Measurements from ENCODE around the gene PLEKHF1.

PLEKHF1 gene

GRCh38 chr19:29702161-29702962 is 37.1 kb downstream of the PLEKHF1 start:
- Histone ChIP-seq H3K9me3 (ENCODE audit: insufficient read depth, low read length, severe bottlenecking) (no peaks in the 10 kb centered on the region), H3K4me1 (ENCODE audit: insufficient read depth, low read length) (no peaks in the 10 kb centered on the region), H3K27me3 (ENCODE audit: insufficient read depth, low read length, poor library complexity) (no peaks in the 10 kb centered on the region), H3K79me2 (ENCODE audit: insufficient read depth, low read length) (no peaks in the 10 kb centered on the region), H3K9ac (ENCODE audit: low read depth, low read length) (no peak overlapping the region), H3K4me2 (ENCODE audit: insufficient read depth, low read length) (no peak overlapping the region), H4K20me1 (ENCODE audit: insufficient read depth, low read length) (peaks cover 5% of the 10 kb centered on the region; the same call in 1 of the 2 replicates), H3K36me3 (ENCODE audit: insufficient read depth, low read length) (peaks cover 38% of the 10 kb centered on the region), H3K27ac (ENCODE audit: low read length) (no peak overlapping the region), H2AFZ (ENCODE audit: low read depth, low read length) (no peak overlapping the region), H3K4me3 (ENCODE audit: low read depth in 1 of 2, low read length in 2 of 2) (no peak overlapping the region)
- DNase-seq, result no peak
- no peak for ATAC-seq (ENCODE audit: insufficient read depth, low read depth)
- no peak for TF ChIP-seq EZH2 (IDR thresholded peaks at IDR 0.05; ENCODE audit: borderline replicate concordance, low read depth, low read length, severe bottlenecking)
- TF ChIP-seq CTCF (IDR thresholded peaks at IDR 0.05; ENCODE audit: borderline replicate concordance, extremely low read depth, low read length, poor library complexity, severe bottlenecking), result no peak

GRCh38 chr19:29702963-29703320 is 37.7 kb downstream of the PLEKHF1 start:
- Histone ChIP-seq H3K27me3 (ENCODE audit: insufficient read depth, low read length, poor library complexity) (no peaks in the 10 kb centered on the region), H3K9ac (ENCODE audit: low read depth, low read length) (no peak overlapping the region), H2AFZ (ENCODE audit: low read depth, low read length) (no peak overlapping the region), H3K36me3 (ENCODE audit: insufficient read depth, low read length) (peaks cover 40% of the 10 kb centered on the region), H3K4me2 (ENCODE audit: insufficient read depth, low read length) (no peak overlapping the region), H3K79me2 (ENCODE audit: insufficient read depth, low read length) (no peaks in the 10 kb centered on the region), H4K20me1 (ENCODE audit: insufficient read depth, low read length) (0 out of 2 replicates have a peak, but pooled peaks cover 4% of the 10 kb centered on the region), H3K9me3 (ENCODE audit: insufficient read depth, low read length, severe bottlenecking) (no peaks in the 10 kb centered on the region), H3K27ac (ENCODE audit: low read length) (no peak overlapping the region), H3K4me3 (ENCODE audit: low read depth in 1 of 2, low read length in 2 of 2) (no peak overlapping the region), H3K4me1 (ENCODE audit: insufficient read depth, low read length) (no peaks in the 10 kb centered on the region)
- ATAC-seq (ENCODE audit: insufficient read depth, low read depth), result no peak
- DNase-seq, result no peak
- no peak for TF ChIP-seq CTCF (IDR thresholded peaks at IDR 0.05; ENCODE audit: borderline replicate concordance, extremely low read depth, low read length, poor library complexity, severe bottlenecking)
- TF ChIP-seq EZH2 (IDR thresholded peaks at IDR 0.05; ENCODE audit: borderline replicate concordance, low read depth, low read length, severe bottlenecking), result no peak

- H2AFZ ChIP-seq (ENCODE audit: low read depth, low read length), result no peak overlapping the region
- TF ChIP-seq EZH2 (IDR thresholded peaks at IDR 0.05; ENCODE audit: borderline replicate concordance, low read depth, low read length, severe bottlenecking) (no peak), CTCF (IDR thresholded peaks at IDR 0.05; ENCODE audit: borderline replicate concordance, extremely low read depth, low read length, poor library complexity, severe bottlenecking) (no peak)
- ATAC-seq (ENCODE audit: insufficient read depth, low read depth), result no peak
These were observed 39.6 kb downstream of the PLEKHF1 start for GRCh38 chr19:29704562-29705558.

More at GRCh38 chr19:29704562-29705558, 39.6 kb downstream of the PLEKHF1 start:
- H4K20me1 ChIP-seq (ENCODE audit: insufficient read depth, low read length), result 0 out of 2 replicates have a peak, but pooled peaks cover 12% of the 10 kb centered on the region
- no peak for DNase-seq
- H3K9ac ChIP-seq (ENCODE audit: low read depth, low read length), result no peak overlapping the region
- H3K27ac ChIP-seq (ENCODE audit: low read length), result no peak overlapping the region
- no peak overlapping the region for H3K4me3 ChIP-seq (ENCODE audit: low read depth in 1 of 2, low read length in 2 of 2)
- H3K9me3 ChIP-seq (ENCODE audit: insufficient read depth, low read length, severe bottlenecking), result no peaks in the 10 kb centered on the region
- H3K4me1 ChIP-seq (ENCODE audit: insufficient read depth, low read length), result no peaks in the 10 kb centered on the region
- no peak overlapping the region for H3K4me2 ChIP-seq (ENCODE audit: insufficient read depth, low read length)
- H3K79me2 ChIP-seq (ENCODE audit: insufficient read depth, low read length), result peaks cover 13% of the 10 kb centered on the region; the same call in 1 of the 2 replicates
- H3K27me3 ChIP-seq (ENCODE audit: insufficient read depth, low read length, poor library complexity), result no peaks in the 10 kb centered on the region
- peaks cover 48% of the 10 kb centered on the region for H3K36me3 ChIP-seq (ENCODE audit: insufficient read depth, low read length)

Data from DND-41 (cell line).